HG02885 (cell line): ENCODE data around the gene FBXO21.
"Not testable (repeated sequence)": the region's sequence is repeated elsewhere in the genome, so short reads cannot be mapped to it uniquely, and the experiment has no call there.

ENCODE experiments used
- ATAC-seq: cut with Tn5 transposase; IDR thresholded peaks from one replicate; pipeline ENCODE4 v1.9.1; 2021; ENCODE audit warnings: mild to moderate bottlenecking; ENCODE audit not compliant: unreplicated experiment, poor library complexity

FBXO21 gene

GRCh38 chr12:117114784-117115183 lies 75.5 kb downstream of the FBXO21 start:
- no peak for ATAC-seq

- no peak for ATAC-seq
Measured at GRCh38 chr12:117113231-117113630, 77.0 kb downstream of the FBXO21 start.

GRCh38 chr12:117111821-117112595 lies 78.3 kb downstream of the FBXO21 start:
- no peak for ATAC-seq

- ATAC-seq: no peak
Measured at GRCh38 chr12:117111386-117111785, 78.9 kb downstream of the FBXO21 start.

GRCh38 chr12:117109943-117110635 lies 80.2 kb downstream of the FBXO21 start:
- ATAC-seq: no peak

- peak; percentile 78 for ATAC-seq
Measured at GRCh38 chr12:117105902-117106301, 84.4 kb downstream of the FBXO21 start.

- not testable (repeated sequence) for ATAC-seq
Measured at GRCh38 chr12:117104003-117104402, 86.3 kb downstream of the FBXO21 start.

- ATAC-seq: no peak
Measured at GRCh38 chr12:117102800-117103181, 87.5 kb downstream of the FBXO21 start.

- no peak for ATAC-seq
Measured at GRCh38 chr12:117101953-117102799, 88.1 kb downstream of the FBXO21 start.

- no peak for ATAC-seq
Measured at GRCh38 chr12:117100851-117101673, 89.2 kb downstream of the FBXO21 start.

GRCh38 chr12:117100251-117100650 lies 90.0 kb downstream of the FBXO21 start:
- ATAC-seq: no peak

GRCh38 chr12:117098361-117099217 lies 91.7 kb downstream of the FBXO21 start:
- peak; percentile 43 for ATAC-seq

GRCh38 chr12:117098024-117098360 lies 92.3 kb downstream of the FBXO21 start:
- no peak for ATAC-seq

GRCh38 chr12:117097159-117097558 lies 93.1 kb downstream of the FBXO21 start:
- no peak for ATAC-seq

- no peak for ATAC-seq
Measured at GRCh38 chr12:117096501-117097042, 93.7 kb downstream of the FBXO21 start.

GRCh38 chr12:117095191-117095590 lies 95.1 kb downstream of the FBXO21 start:
- ATAC-seq: not testable (repeated sequence)

- ATAC-seq: no peak
Measured at GRCh38 chr12:117093918-117094630, 96.2 kb downstream of the FBXO21 start.

GRCh38 chr12:117093431-117093830 lies 96.8 kb downstream of the FBXO21 start:
- ATAC-seq: no peak
